Renal cortex interstitium (tissue), 15 donors: ENCODE measurements around the gene TRIP13. TPM values are rescaled to one million over a fixed set of nuclear protein-coding genes. Genes with fewer than 3 reads are reported as not detected.
"Not testable (repeated sequence)": the region's sequence is repeated elsewhere in the genome, so short reads cannot be mapped to it uniquely, and the experiment has no call there.

ENCODE experiments used
- DNase-seq, 11 donors: peaks; one replicate each; pipeline ENCODE4 v3.0.0-alpha.2; 2013; ENCODE audit warnings: low read depth in 9 of 11, low spot score in 4 of 11; ENCODE audit errors: extremely low read depth in 1 of 11
- long read RNA-seq, 16 experiments: transcript quantifications; one replicate each; lab custom pipeline, GENCODE V29; 2026
- polyA plus RNA-seq, 3 donors: library from polyadenylated mRNA; unstranded; fragments of 120-200 nt; gene quantifications; one replicate each; pipeline ENCODE4 v1.2.1, GENCODE V29; 2013; ENCODE audit not compliant: insufficient read length in 3 of 3

Gene TRIP13, protein sequence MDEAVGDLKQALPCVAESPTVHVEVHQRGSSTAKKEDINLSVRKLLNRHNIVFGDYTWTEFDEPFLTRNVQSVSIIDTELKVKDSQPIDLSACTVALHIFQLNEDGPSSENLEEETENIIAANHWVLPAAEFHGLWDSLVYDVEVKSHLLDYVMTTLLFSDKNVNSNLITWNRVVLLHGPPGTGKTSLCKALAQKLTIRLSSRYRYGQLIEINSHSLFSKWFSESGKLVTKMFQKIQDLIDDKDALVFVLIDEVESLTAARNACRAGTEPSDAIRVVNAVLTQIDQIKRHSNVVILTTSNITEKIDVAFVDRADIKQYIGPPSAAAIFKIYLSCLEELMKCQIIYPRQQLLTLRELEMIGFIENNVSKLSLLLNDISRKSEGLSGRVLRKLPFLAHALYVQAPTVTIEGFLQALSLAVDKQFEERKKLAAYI
- 10 to 100 TPM; 11.0 to 19.0 (median 16.1) TPM for polyA plus RNA-seq
- long read RNA-seq, donor 1, transcript TRIP13-201 (13 exons, 2,672 nt), result major isoform, 5 of 5 reads
- long read RNA-seq, donor 1, partial matches to known transcripts, result 0 of 5 reads
- long read RNA-seq, donor 1, other reads (novel, unspliced or antisense), result 0 of 5 reads
- long read RNA-seq, donor 2, partial matches to known transcripts, result 0 of 3 reads
- long read RNA-seq, donor 2, other reads (novel, unspliced or antisense), result 0 of 3 reads
- long read RNA-seq, donor 3, transcript TRIP13-201 (13 exons, 2,672 nt), result major isoform, 5 of 5 reads
- long read RNA-seq, donor 3, partial matches to known transcripts, result 0 of 5 reads
- long read RNA-seq, donor 3, other reads (novel, unspliced or antisense), result 0 of 5 reads
- long read RNA-seq, donor 4, partial matches to known transcripts, result 37 of 38 reads
- long read RNA-seq, donor 4, other reads (novel, unspliced or antisense), result 0 of 38 reads
- long read RNA-seq, donor 5, result 0 reads
- long read RNA-seq, donor 6, partial matches to known transcripts, result 80 of 83 reads
- long read RNA-seq, donor 6, other reads (novel, unspliced or antisense), result 0 of 83 reads
- long read RNA-seq, donor 7, partial matches to known transcripts, result 0 of 3 reads
- long read RNA-seq, donor 7, other reads (novel, unspliced or antisense), result 0 of 3 reads
- long read RNA-seq, donor 8, result 0 reads
- long read RNA-seq, donor 9, partial matches to known transcripts, result 0 of 2 reads
- long read RNA-seq, donor 9, other reads (novel, unspliced or antisense), result 0 of 2 reads
- long read RNA-seq, donor 10, partial matches to known transcripts, result 35 of 43 reads
- long read RNA-seq, donor 10, other reads (novel, unspliced or antisense), result 6 of 43 reads
- long read RNA-seq, donor 11, partial matches to known transcripts, result 0 of 4 reads
- long read RNA-seq, donor 11, other reads (novel, unspliced or antisense), result 0 of 4 reads
- long read RNA-seq, donor 12, partial matches to known transcripts, result 0 of 1 reads
- long read RNA-seq, donor 12, other reads (novel, unspliced or antisense), result 0 of 1 reads
- long read RNA-seq, donor 13, result 0 reads
- long read RNA-seq, donor 14, partial matches to known transcripts, result 0 of 3 reads
- long read RNA-seq, donor 14, other reads (novel, unspliced or antisense), result 0 of 3 reads
- long read RNA-seq, donor 15, partial matches to known transcripts, result 5 of 6 reads
- long read RNA-seq, donor 15, other reads (novel, unspliced or antisense), result 0 of 6 reads
- long read RNA-seq, donor 16, transcript TRIP13-201 (13 exons, 2,672 nt), result major isoform, 7 of 16 reads
- long read RNA-seq, donor 16, partial matches to known transcripts, result 8 of 16 reads
- long read RNA-seq, donor 16, other reads (novel, unspliced or antisense), result 0 of 16 reads

DNA sequence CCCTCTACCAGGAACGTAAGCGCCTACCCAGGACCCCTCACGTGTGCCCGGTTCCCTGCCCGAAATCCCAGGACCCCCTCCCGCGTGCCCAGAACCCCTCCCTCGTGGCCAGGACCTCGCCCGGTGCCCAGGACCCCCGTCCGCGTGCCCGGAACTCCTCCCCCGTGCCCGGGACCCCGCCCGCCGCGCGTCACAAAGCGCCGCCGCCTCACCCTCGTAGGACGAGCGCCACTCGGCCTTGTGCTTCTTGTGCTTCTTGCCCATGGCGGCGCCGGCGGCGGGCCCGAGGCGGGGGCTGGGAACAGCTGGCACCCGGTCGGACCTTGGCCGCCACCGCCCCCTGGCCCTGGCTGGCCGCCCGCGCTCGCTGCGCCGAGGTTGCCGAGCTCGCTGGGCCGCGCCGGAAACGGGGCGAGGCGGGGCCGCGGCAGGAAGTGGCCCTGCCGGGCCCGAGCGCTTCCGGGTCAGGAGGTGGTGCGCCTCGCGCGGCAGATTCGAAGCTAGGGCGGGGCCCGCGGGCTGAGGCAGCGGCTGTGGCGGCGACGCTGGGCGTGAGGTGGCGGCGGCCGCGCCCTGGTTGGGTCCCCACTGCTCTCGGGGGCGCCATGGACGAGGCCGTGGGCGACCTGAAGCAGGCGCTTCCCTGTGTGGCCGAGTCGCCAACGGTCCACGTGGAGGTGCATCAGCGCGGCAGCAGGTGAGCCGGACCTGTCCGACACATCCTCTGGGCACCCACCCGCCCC, at the start of gene TRIP13, which contains the start of gene BRD9:
Gene TRIP13 (plus strand): TSS at position 491 of the 743 bp plus-strand sequence. CDS start 115 bp downstream, at position 606.
Gene BRD9 (minus strand): TSS at position 408 of the 743 bp plus-strand sequence. CDS start 144 bp downstream, at position 264.
- DNase-seq, result peak; percentile 29 to 78 (median 67)

DNA sequence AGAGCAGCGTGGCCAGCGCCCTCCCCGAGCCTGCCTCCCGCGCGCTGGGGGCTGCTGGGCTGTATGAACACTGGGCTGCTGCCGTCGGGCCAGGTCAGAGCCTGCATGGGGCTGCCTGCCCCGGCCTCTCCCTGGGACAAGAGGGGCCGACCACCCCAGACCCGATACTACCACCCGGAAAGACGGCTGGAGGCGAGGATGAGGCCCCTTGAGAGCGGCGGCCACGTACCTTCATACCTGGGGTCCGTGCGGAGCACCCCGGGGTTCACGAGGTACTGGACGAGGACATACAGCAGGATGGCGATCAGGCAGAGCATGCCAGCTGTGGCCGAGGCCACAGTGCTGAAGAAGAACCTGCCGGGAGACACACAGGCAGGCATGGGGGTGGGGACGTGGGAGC, 49.3 kb upstream of the TRIP13 start:
- not testable (repeated sequence) for DNase-seq

DNA sequence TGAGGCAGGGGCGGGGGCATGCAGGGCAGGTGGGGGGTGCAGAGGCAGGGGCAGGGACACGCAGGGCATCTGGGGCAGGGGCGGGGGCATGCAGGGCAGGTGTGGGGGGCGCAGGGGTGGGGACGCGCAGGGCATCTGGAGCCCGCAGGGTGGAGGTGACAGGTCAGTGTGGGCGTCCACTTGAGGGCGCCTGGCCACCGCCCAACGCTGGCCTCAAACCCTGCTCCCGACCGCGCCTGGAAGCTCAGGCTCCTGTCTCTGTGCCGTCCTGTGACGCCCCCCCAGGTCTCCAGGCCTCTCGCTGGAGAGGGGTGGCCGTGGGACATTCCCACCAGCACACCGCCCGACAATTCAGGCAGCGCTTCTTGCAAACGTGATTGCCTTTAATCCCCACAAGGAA, 48.8 kb upstream of the TRIP13 start:
- DNase-seq, result not testable (repeated sequence)

DNA sequence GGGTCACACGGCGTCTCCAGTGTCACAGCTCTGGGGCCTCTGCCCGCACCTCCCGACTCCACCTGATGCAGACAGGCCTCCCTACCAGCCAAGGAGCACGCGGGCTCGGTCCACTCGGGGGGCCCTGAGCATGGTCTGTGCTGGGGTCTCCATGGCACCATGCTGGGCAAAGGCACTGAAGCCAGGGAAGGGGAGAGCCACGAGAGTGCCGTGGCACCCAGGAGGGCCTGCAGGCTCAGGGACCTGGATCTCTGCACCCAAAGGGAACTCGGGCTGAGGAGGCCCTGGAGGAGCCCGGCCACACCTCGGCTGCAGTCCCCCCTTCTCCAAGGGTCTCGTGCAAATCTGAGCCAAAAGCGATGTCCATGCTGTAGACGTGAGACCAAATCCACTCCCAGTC, 48.3 kb upstream of the TRIP13 start:
- DNase-seq, result not testable (repeated sequence)

DNA sequence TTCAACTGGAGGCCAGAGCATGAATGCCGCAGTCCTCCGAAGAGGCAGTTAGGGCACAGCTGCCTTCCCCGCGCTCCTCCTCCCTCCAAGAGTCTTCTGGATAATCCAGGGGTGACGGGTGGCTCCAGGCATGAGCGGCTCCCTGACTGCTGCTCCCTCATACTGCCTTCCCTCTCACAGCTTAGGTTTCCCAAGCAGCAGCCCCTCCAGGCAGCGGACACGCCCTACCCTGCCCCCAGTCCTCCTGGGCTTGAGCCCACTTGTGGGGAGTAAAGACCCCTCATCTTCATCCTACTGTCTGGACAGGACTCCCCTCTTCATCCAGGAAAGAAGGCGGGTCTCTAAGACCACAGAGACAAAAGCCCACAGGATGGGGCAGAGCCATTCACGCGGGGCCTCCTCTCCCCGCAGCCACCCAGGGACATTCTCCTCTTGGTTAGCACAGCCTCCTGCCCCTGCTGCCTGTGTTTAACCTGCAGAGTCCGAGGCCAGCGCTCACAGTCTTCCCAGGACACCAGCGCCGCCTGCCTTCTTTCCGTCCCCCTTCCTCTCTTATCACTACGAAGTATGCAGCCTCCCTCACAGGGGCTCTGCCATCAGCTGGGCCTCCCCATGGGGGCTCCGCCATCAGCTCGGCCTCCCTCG, 47.5 kb upstream of the TRIP13 start:
- not testable (repeated sequence) for DNase-seq

DNA sequence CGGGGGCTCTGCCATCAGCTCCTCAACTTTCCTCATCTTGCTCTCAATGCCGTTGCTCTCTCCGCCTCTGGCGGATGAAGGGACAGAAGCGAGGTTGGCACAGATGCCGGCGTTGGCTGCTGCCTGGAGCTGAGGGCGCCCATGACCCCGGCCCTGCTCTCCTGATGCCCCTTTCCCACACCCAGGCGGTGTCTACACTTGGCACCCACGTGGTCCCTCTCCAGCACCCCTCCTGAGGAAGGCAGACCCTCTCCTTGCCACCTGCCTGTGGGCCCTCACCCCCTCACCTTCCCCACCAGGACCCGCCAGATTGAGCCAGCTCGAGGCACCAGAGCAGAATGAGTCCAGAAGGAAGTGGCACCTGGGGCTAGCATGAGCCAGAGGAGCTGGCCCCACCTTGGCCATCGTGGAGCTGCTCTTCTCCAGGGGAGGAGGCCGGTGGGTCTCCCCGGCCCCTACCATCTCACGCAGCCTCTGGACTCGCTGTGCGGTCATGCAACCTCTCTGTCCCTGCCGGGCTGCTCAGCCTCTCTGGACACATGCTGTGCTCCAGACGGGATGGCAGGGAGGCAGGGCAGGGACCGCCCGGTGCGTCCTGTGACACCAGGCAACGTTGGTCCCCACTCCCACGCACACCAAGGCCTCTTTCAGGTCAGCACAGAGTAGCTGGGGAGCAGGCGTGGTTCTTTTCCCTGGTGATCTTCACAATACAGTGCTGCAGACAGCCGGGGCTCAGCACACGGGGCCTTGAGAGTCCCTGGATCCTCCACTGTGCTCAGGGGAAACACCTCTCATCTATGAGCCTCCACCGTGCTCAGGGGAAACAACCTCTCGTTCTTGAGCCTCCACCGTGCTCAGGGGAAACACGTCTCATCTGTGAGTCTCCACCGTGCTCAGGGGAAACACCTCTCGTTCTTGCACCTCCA, 46.7 kb upstream of the TRIP13 start:
- not testable (repeated sequence) for DNase-seq

DNA sequence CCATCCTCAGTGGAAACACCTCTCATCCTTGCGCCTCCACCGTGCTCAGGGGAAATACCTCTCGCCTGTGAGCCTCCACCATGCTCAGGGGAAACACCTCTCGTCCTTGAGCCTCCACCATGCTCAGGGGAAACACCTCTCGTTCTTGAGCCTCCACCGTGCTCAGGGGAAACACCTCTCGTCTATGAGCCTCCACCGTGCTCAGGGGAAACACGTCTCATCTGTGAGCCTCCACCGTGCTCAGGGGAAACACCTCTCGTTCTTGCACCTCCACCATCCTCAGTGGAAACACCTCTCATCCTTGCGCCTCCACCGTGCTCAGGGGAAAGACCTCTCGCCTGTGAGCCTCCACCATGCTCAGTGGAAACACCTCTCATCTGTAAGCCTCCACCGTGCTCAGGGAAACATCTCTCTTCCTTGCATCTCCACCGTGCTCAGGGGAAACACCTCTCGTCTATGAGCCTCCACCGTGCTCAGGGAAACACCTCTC, 46.0 kb upstream of the TRIP13 start:
- not testable (repeated sequence) for DNase-seq

DNA sequence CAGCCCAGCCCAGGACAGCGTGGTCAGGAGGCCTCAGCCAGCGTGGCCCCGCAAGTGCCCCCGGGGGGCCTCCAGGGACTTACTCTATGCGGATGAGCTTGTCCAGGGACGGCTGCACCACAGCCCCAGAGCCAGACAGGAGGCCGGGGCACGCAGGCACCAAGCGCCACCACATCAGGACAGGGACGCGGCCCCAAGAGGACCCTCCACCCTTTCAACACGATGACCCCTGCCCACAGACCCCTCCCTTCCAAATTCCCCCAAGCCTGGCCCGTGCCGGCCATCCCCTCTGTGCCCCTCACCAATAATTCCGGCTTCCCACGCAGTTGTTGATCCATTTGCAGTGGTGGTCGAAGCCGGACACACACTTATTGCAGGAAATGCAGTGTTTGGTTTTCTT, 45.5 kb upstream of the TRIP13 start:
- not testable (repeated sequence) for DNase-seq

DNA sequence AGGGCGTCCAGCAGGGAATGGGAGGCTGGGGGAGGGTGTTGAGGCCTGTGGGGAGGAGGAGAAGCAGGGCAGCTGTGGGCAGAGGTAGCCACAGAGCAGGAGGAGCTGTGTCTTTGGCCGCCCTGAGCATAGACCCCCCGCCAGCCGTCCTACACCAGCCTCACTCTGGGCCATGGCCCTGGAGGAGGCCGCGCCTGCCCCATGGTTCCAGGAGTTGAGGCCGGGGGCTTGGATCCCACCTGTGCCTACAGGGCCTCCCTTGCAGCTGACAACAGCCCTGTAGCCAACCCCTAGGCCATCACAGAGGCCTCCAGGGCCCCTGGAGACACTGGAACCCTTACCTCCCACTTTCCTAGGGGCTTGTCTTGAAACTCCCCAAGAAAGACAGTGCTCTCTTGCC, 44.9 kb upstream of the TRIP13 start:
- not testable (repeated sequence) for DNase-seq

DNA sequence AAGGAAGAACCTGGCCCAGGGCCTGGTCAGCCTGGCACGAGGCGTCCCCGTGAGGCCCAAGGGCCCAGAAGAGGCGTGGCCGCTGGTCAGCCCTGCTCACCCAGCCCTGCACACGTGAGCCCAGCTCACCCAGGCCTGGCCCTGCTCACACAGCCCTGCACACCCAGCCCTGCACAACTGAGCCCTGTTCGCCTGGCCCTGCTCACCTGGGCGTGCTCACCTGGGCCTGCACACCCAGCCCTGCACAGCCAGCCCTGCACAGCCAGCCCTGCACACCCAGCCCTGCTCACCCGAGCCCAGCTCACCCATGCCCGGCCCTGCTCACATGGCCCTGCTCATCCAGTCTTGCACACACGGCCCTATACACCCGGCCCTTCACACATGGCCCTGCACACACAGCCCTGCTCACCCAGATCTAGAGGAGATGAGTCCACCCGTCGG, 44.0 kb upstream of the TRIP13 start:
- DNase-seq, result no peak

DNA sequence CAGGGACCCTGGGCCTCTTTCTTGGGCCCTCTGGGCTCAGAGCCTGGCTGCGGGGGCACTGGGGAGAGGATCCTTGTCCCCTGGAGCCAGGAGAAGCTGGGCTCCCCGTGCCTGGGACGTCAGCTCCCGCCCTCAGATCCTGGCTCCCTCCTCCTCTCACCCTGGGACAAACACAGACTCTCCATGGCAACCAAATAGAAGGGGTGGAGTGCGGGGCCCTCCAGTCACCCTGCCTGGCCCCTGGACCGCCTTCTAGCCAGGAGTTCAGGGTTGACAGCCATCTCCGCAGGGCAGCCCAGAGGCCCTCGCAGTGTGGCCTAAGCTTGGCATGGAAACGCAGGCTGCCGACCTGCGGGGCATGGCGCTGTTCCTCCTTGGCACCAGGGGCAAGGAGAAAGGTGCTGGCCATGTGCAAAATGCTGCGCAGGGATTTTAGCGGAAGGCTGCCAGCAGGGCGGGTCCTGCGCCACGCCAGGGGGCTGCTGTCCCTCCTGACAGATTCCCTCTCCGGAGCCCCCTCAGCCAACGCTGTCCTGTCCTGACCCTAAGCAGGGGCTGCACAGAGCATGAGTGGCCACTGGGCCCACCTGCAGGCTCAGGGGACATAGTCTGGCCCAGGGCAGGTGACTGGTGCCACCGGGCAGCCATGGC, 42.9 kb upstream of the TRIP13 start:
- DNase-seq, result peak in 3 of 11 donors; percentile 14 to 67 (median 63)

DNA sequence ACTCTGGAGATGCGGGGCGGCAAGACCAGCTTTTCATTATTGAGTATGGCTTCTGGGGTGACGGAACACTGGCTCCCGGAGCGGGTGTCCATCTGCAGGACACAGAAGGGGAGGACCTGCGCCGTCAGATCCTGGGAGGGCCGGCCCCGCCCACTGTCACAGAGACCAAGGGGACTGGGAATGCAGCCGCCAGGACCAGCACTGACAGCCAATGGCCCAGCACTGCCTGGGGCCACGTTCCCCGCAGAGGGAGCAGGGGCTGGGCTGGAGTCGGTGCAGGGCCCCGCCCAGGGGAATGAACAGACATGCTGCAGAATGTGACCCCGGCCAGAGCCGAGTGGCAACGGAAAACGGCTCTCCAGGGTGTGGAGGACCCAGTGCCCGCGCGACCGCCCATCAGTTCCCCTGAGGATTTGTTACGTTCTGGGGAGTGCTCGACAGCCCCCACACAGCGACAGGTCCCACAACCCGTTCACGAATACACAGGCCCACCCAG, 42.1 kb upstream of the TRIP13 start, which contains the start of gene ZDHHC11:
Gene ZDHHC11 (minus strand): TSS at position 476 of the 496 bp plus-strand sequence. CDS start 384 bp downstream, at position 92.
- no peak for DNase-seq

DNA sequence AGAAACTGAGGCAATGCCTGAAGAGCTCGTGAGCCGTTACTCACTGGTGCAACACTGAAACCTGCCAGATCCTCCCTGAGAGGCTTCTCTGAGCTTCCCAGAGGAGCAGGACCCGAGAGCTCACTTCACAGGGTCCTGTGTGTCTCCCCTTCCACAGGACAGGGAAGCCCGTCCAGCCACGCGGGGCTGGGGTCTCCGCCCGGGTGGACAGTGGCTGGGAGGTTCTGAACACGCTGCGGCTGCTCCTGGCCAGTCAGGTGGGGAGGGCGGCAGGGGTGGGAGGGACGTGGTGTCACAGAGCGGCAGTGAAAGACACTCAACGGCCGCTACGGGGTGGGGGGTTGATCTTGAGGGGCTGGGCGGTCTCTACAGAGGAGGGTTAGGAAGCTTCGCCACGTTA, 41.6 kb upstream of the TRIP13 start:
- no peak for DNase-seq

DNA sequence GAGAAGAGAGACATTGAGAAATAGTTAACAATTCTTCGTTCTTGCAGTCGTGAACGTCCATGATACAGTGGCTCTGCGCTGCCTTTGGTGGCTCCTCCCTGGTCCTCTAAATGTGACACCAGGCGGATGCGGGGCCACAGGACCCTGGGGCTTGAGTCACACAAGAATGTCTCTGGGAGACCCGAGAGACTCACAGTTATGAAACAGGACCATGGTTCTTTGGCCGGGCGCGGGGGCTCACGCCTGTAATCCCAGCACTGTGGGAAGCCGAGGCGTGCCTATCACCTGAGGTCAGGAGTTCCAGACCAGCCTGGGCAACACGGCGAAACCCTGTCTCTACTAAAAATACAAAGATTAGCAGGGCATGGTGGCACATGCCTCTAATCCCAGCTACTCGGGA, 41.1 kb upstream of the TRIP13 start:
- DNase-seq, result no peak

DNA sequence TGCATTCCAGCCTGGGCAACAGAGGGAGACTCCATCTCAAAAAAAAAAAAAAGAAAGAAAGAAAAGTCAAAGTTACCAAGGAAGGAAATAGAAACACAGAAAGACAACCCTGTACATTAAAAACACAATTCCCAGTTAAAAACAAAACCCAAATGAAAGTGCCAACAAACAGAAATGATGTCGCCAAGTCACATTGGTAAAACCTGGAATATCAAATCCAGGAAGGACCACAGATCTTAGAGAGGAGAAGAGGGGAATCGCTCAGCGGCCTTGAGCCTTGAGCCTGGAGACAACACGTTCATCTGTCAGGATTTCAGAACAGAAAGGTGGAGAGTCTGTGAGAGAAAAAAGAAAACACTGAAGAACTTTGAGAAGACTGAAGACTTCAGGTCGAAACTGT, 40.7 kb upstream of the TRIP13 start:
- no peak for DNase-seq
